SK-N-SH treated with all-trans-retinoic acid at 6 μM for 48 hours (cell line): ENCODE measurements around the gene DNAL1.

Source experiments
- ARNTL ChIP-seq: fragments of 450-650 bp; formaldehyde crosslinking; IDR thresholded peaks from 2 replicates; pipeline ENCODE4 v1.5.0; 2020; ENCODE audit warnings: low read depth, mild to moderate bottlenecking, moderate library complexity, borderline replicate concordance
- BACH2 ChIP-seq: fragments of 250-450 bp; sonication (Bioruptor Pico); IDR thresholded peaks from 2 replicates; pipeline ENCODE4 v1.9.0; 2021; ENCODE audit warnings: mild to moderate bottlenecking, borderline replicate concordance
- CREB5 ChIP-seq: fragments of 250-450 bp; sonication (Bioruptor Pico); IDR thresholded peaks from 2 replicates; pipeline ENCODE4 v1.5.1; 2020; ENCODE audit warnings: low read depth, mild to moderate bottlenecking, moderate library complexity
- CSRNP3 ChIP-seq: fragments of 250-450 bp; sonication (Bioruptor Pico); IDR thresholded peaks from 2 replicates; pipeline ENCODE4 v1.5.1; 2021; ENCODE audit warnings: mild to moderate bottlenecking, moderate library complexity
- ESRRG ChIP-seq: fragments of 250-450 bp; sonication (Bioruptor Pico); IDR thresholded peaks from 2 replicates; pipeline ENCODE4 v1.6.1; 2021; ENCODE audit warnings: mild to moderate bottlenecking
- ISL1 ChIP-seq: fragments of 250-450 bp; sonication (Bioruptor Pico); IDR thresholded peaks from 2 replicates; pipeline ENCODE4 v2.1.2; 2022; ENCODE audit warnings: mild to moderate bottlenecking, moderate library complexity
- OSR1 ChIP-seq: fragments of 250-450 bp; sonication (Bioruptor Pico); IDR thresholded peaks from 2 replicates; pipeline ENCODE4 v1.8.0; 2022; ENCODE audit warnings: moderate library complexity, mild to moderate bottlenecking, inconsistent platforms
- POU6F1 ChIP-seq: fragments of 250-450 bp; sonication (Bioruptor Pico); IDR thresholded peaks from 2 replicates; pipeline ENCODE4 v1.8.0; 2021; ENCODE audit warnings: low read depth, mild to moderate bottlenecking, moderate library complexity, borderline replicate concordance
- SNAI2 ChIP-seq: fragments of 250-450 bp; sonication (Bioruptor Pico); IDR thresholded peaks from 2 replicates; pipeline ENCODE4 v1.5.0; 2020; ENCODE audit warnings: mild to moderate bottlenecking, moderate library complexity
- TCF4 ChIP-seq: fragments of 250-450 bp; sonication (Bioruptor Pico); IDR thresholded peaks from 2 replicates; pipeline ENCODE4 v1.8.0; 2021; ENCODE audit warnings: mild to moderate bottlenecking, moderate library complexity, borderline replicate concordance
- ZFP3 ChIP-seq: fragments of 250-450 bp; sonication (Bioruptor Pico); IDR thresholded peaks from 2 replicates; pipeline ENCODE4 v1.5.0; 2020; ENCODE audit warnings: mild to moderate bottlenecking, moderate library complexity

GRCh38 chr14:73750531-73750901 is 105.7 kb downstream of the DNAL1 start:
- no peak for TF ChIP-seq CSRNP3 (CRISPR knock-in tag)
- no peak for TF ChIP-seq OSR1 (CRISPR knock-in tag)
- TF ChIP-seq TCF4 (CRISPR knock-in tag), result no peak
- TF ChIP-seq CREB5 (CRISPR knock-in tag), result no peak
- no peak for TF ChIP-seq POU6F1
- no peak for TF ChIP-seq SNAI2 (CRISPR knock-in tag)
- no peak for TF ChIP-seq ESRRG (CRISPR knock-in tag)
- no peak for TF ChIP-seq ISL1 (CRISPR knock-in tag)
- TF ChIP-seq ZFP3 (CRISPR knock-in tag), result no peak
- TF ChIP-seq BACH2 (CRISPR knock-in tag), result no peak
- no peak for TF ChIP-seq ARNTL (CRISPR knock-in tag)
